ENCODE results near the gene LCE1E. TPM values are rescaled to one million over a fixed set of nuclear protein-coding genes. Genes with fewer than 3 reads are reported as not detected.

The LCE1E gene
- total RNA-seq, 1 donor from 2014 or later, result not detected

DNA sequence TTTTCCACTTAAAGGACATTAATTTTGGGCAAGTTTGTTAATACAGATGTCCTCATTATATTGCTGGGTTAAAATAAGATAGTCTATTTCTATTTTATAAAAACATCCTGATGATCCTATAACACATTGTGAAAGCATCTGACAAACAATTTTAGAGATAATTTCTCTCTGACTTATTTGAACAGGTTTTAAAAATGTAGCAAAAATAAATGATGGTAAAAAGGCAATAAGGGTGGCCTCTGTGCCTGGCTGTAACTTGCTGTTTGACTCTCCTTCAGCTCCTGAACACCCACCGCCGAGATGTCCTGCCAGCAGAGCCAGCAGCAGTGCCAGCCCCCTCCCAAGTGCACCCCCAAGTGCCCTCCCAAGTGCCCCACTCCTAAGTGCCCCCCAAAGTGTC lies 41.1 kb downstream of the LCE1E start, which contains the start of gene LCE1A:
Gene LCE1A, plus strand, starts transcription at position 301 of the 400 bp plus-strand sequence. Its CDS starts 0 bp downstream, at position 301.
- DNase-seq (no peak), ATAC-seq (no peak)
- no peak within 1 kb of the TSS for H3K4me3 ChIP-seq
- no peaks in the 10 kb centered on the region for H3K4me1 ChIP-seq
- TF ChIP-seq, protein P1, sequence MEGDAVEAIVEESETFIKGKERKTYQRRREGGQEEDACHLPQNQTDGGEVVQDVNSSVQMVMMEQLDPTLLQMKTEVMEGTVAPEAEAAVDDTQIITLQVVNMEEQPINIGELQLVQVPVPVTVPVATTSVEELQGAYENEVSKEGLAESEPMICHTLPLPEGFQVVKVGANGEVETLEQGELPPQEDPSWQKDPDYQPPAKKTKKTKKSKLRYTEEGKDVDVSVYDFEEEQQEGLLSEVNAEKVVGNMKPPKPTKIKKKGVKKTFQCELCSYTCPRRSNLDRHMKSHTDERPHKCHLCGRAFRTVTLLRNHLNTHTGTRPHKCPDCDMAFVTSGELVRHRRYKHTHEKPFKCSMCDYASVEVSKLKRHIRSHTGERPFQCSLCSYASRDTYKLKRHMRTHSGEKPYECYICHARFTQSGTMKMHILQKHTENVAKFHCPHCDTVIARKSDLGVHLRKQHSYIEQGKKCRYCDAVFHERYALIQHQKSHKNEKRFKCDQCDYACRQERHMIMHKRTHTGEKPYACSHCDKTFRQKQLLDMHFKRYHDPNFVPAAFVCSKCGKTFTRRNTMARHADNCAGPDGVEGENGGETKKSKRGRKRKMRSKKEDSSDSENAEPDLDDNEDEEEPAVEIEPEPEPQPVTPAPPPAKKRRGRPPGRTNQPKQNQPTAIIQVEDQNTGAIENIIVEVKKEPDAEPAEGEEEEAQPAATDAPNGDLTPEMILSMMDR (IDR thresholded peaks at IDR 0.05), result no peak
- no peaks in the 10 kb centered on the region for H3K36me3 ChIP-seq
- no peak within 1 kb of the TSS for H3K27ac ChIP-seq
- H3K9me3 ChIP-seq, result no peaks in the 10 kb centered on the region
- H3K27me3 ChIP-seq (ENCODE audit: low read depth), result peaks cover 4% of the 10 kb centered on the region
- intact Hi-C loops (cut with DNase I), result no loop called here

DNA sequence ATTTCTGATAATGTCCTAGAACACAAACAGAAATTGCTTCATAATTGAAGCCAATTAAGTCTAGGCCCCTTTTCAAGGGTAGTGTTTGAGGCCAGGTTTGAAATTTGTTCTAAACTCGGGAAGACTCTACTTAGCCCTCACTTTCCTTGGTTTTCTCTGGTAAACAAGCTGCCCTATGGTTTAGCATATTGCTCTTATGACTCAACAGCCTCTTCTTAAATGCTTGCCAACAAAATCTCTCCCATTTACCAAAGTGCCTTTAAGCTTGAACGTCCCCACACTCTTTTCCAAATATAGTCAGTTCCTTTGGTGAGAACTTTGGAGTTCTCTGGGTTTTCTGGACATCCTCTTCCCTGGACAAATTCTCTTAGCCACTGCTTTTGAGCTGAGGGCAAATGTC lies 50.8 kb downstream of the LCE1E start:
- intact Hi-C loops (cut with DNase I), result no loop called here

More for the DNA sequence above, 50.8 kb downstream of the LCE1E start:
- H3K9me3 ChIP-seq, result no peaks in the 10 kb centered on the region
- DNase-seq, result no peak
- H3K27ac ChIP-seq, result no peak overlapping the region
- ATAC-seq, result no peak
- no peaks in the 10 kb centered on the region for H3K4me1 ChIP-seq
- H3K4me3 ChIP-seq, result no peak overlapping the region
- H3K27me3 ChIP-seq (ENCODE audit: low read depth), result no peaks in the 10 kb centered on the region
- no peaks in the 10 kb centered on the region for H3K36me3 ChIP-seq
- TF ChIP-seq, protein P1 (IDR thresholded peaks at IDR 0.05), result no peak

Other genes starting within 250 kb of the LCE1E start
- not detected for gene LCE3E, start 219.5 kb upstream of the LCE1E start, total RNA-seq
- gene LCE3D, start 205.7 kb upstream of the LCE1E start, total RNA-seq, result not detected
- gene LCE3C, start 186.0 kb upstream of the LCE1E start, total RNA-seq, result not detected
- gene LCE3B, start 172.4 kb upstream of the LCE1E start, total RNA-seq, result not detected
- not detected for gene LCE3A, start 163.2 kb upstream of the LCE1E start, total RNA-seq
- not detected for gene LCE2D, start 122.9 kb upstream of the LCE1E start, total RNA-seq
- gene LCE2C, start 111.0 kb upstream of the LCE1E start, total RNA-seq, result not detected
- gene LCE2B, start 100.1 kb upstream of the LCE1E start, total RNA-seq, result not detected
- not detected for gene LCE2A, start 87.9 kb upstream of the LCE1E start, total RNA-seq
- not detected for gene LCE4A, start 78.1 kb upstream of the LCE1E start, total RNA-seq
- not detected for gene KPRP, start 28.2 kb upstream of the LCE1E start, total RNA-seq
- gene LCE1F, start 11.1 kb upstream of the LCE1E start, total RNA-seq, result not detected
- gene LCE1D, start 10.5 kb downstream of the LCE1E start, total RNA-seq, result not detected
- gene LCE1C, start 20.4 kb downstream of the LCE1E start, total RNA-seq, result not detected
- gene LCE1B, start 25.7 kb downstream of the LCE1E start, total RNA-seq, result not detected
- gene LCE1A, start 41.2 kb downstream of the LCE1E start, total RNA-seq, result not detected
- gene LCE6A, start 56.6 kb downstream of the LCE1E start, total RNA-seq, result not detected
- not detected for gene LCE7A, start 73.7 kb downstream of the LCE1E start, total RNA-seq
- not detected for gene SMCP, start 92.1 kb downstream of the LCE1E start, total RNA-seq
- 0.24 TPM for gene IVL, start 122.3 kb downstream of the LCE1E start, total RNA-seq
- not detected for gene SPRR5, start 160.9 kb downstream of the LCE1E start, total RNA-seq
- not detected for gene SPRR4, start 184.4 kb downstream of the LCE1E start, total RNA-seq
- not detected for gene SPRR1A, start 197.8 kb downstream of the LCE1E start, total RNA-seq
- gene SPRR3, start 215.5 kb downstream of the LCE1E start, total RNA-seq, result not detected
- not detected for gene SPRR1B, start 244.9 kb downstream of the LCE1E start, total RNA-seq

All from lower lobe of right lung (tissue), 2 donors.